Naive B cell (primary cell): Measurements from ENCODE around the gene OR4F17. TPM values are rescaled to one million over a fixed set of nuclear protein-coding genes. Genes with fewer than 3 reads are reported as not detected.
"Not testable (repeated sequence)": the region's sequence is repeated elsewhere in the genome, so short reads cannot be mapped to it uniquely, and the experiment has no call there.

Source experiments
- ATAC-seq, 2 donors: fragments of 150-1000 bp; cut with Tn5 transposase; 2 replicates each; pipeline ENCODE4 v1.10.0; 2021; ENCODE audit warnings: low read depth in 2 of 2, mild to moderate bottlenecking in 2 of 2, moderate library complexity in 2 of 2
- DNase-seq: peaks from one replicate; pipeline ENCODE4 v3.0.0; 2022
- H3K27ac Mint-ChIP-seq, 6 donors: one replicate each; pipeline ENCODE4 v1.8.0; 2020 to 2022; ENCODE audit warnings: mild to moderate bottlenecking in 6 of 6, mixed read lengths in 6 of 6, moderate library complexity in 5 of 6, inconsistent platforms in 2 of 6
- H3K27me3 Mint-ChIP-seq, 3 donors: one replicate each; pipeline ENCODE4 v1.8.0; 2021 to 2022; ENCODE audit warnings: mixed read lengths in 3 of 3, mild to moderate bottlenecking in 1 of 3
- H3K36me3 Mint-ChIP-seq, 2 donors: one replicate each; pipeline ENCODE4 v1.8.0; 2020 to 2022; ENCODE audit warnings: mixed read lengths in 2 of 2, inconsistent platforms in 1 of 2, mild to moderate bottlenecking in 1 of 2
- H3K4me1 Mint-ChIP-seq, 3 donors: one replicate each; pipeline ENCODE4 v1.8.0; 2020 to 2022; ENCODE audit warnings: mixed read lengths in 3 of 3, inconsistent platforms in 1 of 3, mild to moderate bottlenecking in 1 of 3, moderate library complexity in 1 of 3
- H3K4me3 Mint-ChIP-seq, 8 donors: one replicate each; pipeline ENCODE4 v1.8.0; 2020 to 2022; ENCODE audit warnings: mild to moderate bottlenecking in 8 of 8, mixed read lengths in 8 of 8, moderate library complexity in 8 of 8, inconsistent platforms in 2 of 8
- H3K9me3 Mint-ChIP-seq, 7 donors: one replicate each; pipeline ENCODE4 v1.8.0; 2020 to 2022; ENCODE audit warnings: mixed read lengths in 7 of 7, mild to moderate bottlenecking in 5 of 7, inconsistent platforms in 2 of 7, moderate library complexity in 1 of 7
- polyA plus RNA-seq, 6 donors: library from polyadenylated mRNA; unstranded; fragments of 300-500 nt; fragmentation: Illumina TruSeq; gene quantifications; one replicate each; pipeline ENCODE4 v1.2.3, GENCODE V29; 2021; ENCODE audit warnings: low read depth in 6 of 6

The OR4F17 gene, protein sequence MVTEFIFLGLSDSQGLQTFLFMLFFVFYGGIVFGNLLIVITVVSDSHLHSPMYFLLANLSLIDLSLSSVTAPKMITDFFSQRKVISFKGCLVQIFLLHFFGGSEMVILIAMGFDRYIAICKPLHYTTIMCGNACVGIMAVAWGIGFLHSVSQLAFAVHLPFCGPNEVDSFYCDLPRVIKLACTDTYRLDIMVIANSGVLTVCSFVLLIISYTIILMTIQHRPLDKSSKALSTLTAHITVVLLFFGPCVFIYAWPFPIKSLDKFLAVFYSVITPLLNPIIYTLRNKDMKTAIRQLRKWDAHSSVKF
- polyA plus RNA-seq: not detected

DNA sequence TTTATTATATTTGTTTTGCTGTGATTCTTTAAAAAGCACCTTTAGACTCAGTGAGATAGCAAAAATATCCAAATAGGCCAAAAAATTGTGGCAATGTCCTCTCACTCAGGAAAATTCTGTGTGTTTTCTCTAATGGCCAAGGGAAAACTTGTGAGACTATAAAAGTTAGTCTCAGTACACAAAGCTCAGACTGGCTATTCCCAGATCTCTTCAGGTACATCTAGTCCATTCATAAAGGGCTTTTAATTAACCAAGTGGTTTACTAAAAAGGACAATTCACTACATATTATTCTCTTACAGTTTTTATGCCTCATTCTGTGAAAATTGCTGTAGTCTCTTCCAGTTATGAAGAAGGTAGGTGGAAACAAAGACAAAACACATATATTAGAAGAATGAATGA is at the start of gene OR4F17:
Gene OR4F17 (plus strand): TSS at position 301 of the 400 bp plus-strand sequence. CDS start 3,575 bp downstream, outside the sequence.
- H3K27me3 Mint-ChIP-seq, DNase-seq, H3K36me3 Mint-ChIP-seq, H3K4me1 Mint-ChIP-seq, H3K4me3 Mint-ChIP-seq, H3K27ac Mint-ChIP-seq, ATAC-seq, H3K9me3 Mint-ChIP-seq: not testable (repeated sequence)

DNA sequence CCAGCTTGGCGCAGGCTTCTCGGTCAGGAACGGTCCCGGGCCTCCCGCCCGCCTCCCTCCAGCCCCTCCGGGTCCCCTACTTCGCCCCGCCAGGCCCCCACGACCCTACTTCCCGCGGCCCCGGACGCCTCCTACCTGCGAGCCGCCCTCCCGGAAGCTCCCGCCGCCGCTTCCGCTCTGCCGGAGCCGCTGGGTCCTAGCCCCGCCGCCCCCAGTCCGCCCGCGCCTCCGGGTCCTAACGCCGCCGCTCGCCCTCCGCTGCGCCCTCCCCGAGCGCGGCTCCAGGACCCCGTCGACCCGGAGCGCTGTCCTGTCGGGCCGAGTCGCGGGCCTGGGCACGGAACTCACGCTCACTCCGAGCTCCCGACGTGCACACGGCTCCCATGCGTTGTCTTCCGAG is 36.1 kb upstream of the OR4F17 start:
- not testable (repeated sequence) for H3K27me3 Mint-ChIP-seq, H3K4me3 Mint-ChIP-seq, H3K27ac Mint-ChIP-seq, H3K9me3 Mint-ChIP-seq, H3K4me1 Mint-ChIP-seq, H3K36me3 Mint-ChIP-seq, ATAC-seq
- DNase-seq: peak; percentile 45

DNA sequence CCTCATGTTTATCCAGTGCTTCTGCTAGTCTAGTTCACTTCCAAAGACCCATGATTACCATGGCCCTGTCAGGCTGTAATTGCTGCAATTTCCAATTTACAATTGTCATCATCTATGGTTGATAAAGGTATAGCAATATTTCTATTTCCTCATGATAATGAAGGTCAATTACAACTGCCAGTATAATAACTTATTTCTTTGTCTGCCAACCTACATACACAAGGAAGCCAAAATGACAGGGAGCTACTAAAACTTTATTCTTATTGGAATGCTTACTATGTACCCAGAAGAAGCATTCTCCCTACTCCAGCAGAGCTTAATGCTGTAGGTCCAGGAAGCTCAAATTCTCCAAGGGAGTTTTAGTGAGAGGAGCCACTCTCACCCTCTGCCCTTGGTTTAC is 24.0 kb upstream of the OR4F17 start:
- not testable (repeated sequence) for DNase-seq, H3K27ac Mint-ChIP-seq, H3K9me3 Mint-ChIP-seq, H3K4me3 Mint-ChIP-seq, H3K36me3 Mint-ChIP-seq, H3K4me1 Mint-ChIP-seq, ATAC-seq, H3K27me3 Mint-ChIP-seq

DNA sequence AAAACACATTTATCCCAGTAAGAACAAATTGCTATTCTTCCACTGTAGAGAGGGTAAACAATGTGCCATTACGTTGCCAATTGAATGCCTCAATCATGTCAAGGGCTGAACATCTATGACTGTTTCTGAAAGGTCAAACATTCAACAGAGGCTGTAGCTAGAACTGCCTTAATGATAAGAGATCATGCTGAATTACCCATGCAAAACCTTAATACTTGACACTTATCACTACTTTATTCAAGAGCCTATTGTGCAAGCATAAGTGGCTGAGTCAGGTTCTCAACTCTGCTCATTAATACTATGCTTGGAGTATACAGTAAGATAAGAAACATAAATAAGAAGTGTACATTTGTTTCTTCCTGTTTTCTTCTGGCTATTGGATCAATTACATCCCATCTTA is 23.3 kb upstream of the OR4F17 start:
- ATAC-seq, H3K27me3 Mint-ChIP-seq, H3K4me1 Mint-ChIP-seq, DNase-seq, H3K9me3 Mint-ChIP-seq, H3K27ac Mint-ChIP-seq, H3K4me3 Mint-ChIP-seq, H3K36me3 Mint-ChIP-seq: not testable (repeated sequence)

DNA sequence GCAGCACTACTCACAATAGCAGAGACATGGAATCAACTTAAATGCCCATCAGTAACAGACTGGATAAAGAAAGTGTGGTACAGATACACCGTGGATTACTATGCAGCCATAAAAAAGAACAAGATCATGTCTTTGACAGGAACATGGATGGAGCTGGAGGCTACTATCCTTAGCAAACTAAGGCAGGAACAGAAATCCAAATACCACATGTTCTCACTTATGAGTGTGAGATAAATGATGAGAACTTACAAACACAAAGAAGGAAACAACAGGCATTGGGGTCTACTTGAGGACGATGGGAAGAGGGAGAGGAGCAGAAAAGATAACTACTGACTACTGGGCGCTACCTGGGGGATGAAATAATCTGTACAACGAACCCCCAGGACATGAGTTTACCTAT is 16.2 kb upstream of the OR4F17 start:
- H3K27ac Mint-ChIP-seq, DNase-seq, ATAC-seq, H3K4me3 Mint-ChIP-seq, H3K9me3 Mint-ChIP-seq, H3K36me3 Mint-ChIP-seq, H3K4me1 Mint-ChIP-seq: not testable (repeated sequence)
- peaks cover 5 to 13% (median 13%) of the 10 kb centered on the region in 3 donors for H3K27me3 Mint-ChIP-seq

DNA sequence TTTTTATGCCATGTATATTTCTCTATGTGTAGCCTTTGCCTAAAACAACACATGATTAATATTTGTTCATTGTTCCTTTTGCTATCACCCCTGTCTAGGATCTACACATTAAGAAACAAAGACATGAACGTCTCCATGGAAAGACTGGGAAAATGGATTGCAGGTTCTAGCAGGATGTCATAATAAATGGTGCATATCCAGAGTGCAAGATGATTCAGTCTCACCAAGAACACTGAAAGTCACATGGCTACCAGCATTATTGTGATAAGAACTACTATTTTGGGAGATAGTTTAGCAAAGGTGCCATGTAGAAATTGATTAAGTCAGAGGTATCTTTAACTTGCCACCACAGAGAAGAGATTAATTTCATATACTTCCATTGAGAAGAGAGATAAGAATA is 12.1 kb upstream of the OR4F17 start:
- not testable (repeated sequence) for ATAC-seq, H3K4me3 Mint-ChIP-seq, H3K4me1 Mint-ChIP-seq, DNase-seq, H3K9me3 Mint-ChIP-seq, H3K36me3 Mint-ChIP-seq, H3K27ac Mint-ChIP-seq, H3K27me3 Mint-ChIP-seq

DNA sequence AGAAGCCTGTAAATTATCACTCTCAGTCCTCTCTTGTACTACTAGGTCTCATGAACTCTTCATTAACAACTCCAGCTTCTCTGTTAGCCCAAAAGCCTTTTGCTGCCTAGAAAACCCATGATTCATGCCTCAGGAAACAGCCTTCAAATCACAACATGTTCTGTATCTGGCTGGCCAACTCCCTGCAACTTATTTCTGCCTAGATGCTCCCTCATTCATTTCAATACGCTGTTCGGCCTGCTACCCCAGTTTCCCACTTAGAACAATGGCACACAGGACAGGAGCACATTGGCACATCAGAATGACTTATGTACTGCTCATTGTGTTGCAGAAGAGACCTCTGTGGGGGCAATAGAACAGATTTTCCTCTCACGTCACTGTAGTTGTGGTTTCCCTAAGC is 9.3 kb upstream of the OR4F17 start:
- H3K4me1 Mint-ChIP-seq, H3K27me3 Mint-ChIP-seq, H3K27ac Mint-ChIP-seq, H3K4me3 Mint-ChIP-seq, H3K9me3 Mint-ChIP-seq, H3K36me3 Mint-ChIP-seq, DNase-seq, ATAC-seq: not testable (repeated sequence)

DNA sequence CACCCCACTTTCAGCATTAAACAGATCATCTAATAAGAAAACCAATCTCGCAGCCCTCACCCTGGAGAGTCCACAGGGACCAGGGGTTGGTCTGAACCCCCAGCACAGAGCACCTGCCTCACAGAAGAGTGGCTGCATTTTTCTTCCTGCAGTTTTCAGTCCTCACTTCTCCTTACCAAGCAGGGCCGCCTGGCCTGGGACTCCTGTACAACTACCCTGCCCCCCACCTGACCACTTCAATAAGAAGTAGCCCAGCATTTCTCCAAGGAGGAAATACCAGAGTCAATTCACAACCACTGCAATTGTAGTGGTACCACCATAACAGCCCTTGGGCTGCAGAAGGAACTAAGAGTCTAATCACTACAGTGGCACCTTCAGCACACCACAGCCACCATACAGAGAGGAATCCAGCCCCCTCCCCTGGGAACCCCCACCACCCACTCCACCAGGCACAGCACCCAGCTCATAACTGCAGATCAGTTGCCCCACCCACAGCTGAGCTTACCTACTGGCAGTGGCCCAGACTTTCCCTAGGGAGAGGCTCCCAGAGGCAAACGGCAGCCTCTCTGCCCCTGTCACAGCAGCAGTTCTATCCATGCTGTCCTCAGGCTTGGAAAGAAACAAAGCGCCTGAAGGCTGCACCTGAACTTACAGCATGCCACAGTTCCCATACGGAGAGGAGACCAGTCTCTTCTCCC is 13.7 kb downstream of the OR4F17 start:
- not testable (repeated sequence) for H3K4me3 Mint-ChIP-seq, H3K4me1 Mint-ChIP-seq, DNase-seq, H3K27me3 Mint-ChIP-seq, H3K9me3 Mint-ChIP-seq, ATAC-seq, H3K27ac Mint-ChIP-seq, H3K36me3 Mint-ChIP-seq

Other genes with a start within 250 kb of the OR4F17 start
- gene PLPP2, start 184.3 kb downstream of the OR4F17 start, polyA plus RNA-seq: not detected
- 1 to 10 TPM; 2.4 to 5.1 (median 3.9) TPM for gene MIER2, start 237.7 kb downstream of the OR4F17 start, polyA plus RNA-seq